Activated CD4-positive, alpha-beta memory T cell treated with anti-CD3 and anti-CD28 coated beads for 36 hours (primary cell): Measurements from ENCODE around the gene ZNF436. TPM values are rescaled to one million over a fixed set of nuclear protein-coding genes. Genes with fewer than 3 reads are reported as not detected.

Experiments used
- CTCF ChIA-PET: fragments of 350-600 bp; sonication (Branson Sonifier 250); formaldehyde crosslinking; loops from one replicate; lab custom pipeline; 2021; ENCODE audit warnings: antibody characterized with exemption, inconsistent platforms; lab: Charles Lee
- POLR2A ChIA-PET: fragments of 350-600 bp; sonication (Branson Sonifier 250); formaldehyde crosslinking; loops from one replicate; lab custom pipeline; 2021; ENCODE audit warnings: antibody characterized with exemption; lab: Charles Lee
- DNase-seq: peaks from one replicate; pipeline ENCODE4 v3.0.0-alpha.2; 2020
- H3K27ac Mint-ChIP-seq: one replicate; pipeline ENCODE4 v1.8.0; 2021; ENCODE audit warnings: mixed read lengths
- H3K27me3 Mint-ChIP-seq: one replicate; pipeline ENCODE4 v1.8.0; 2021; ENCODE audit warnings: mixed read lengths
- H3K36me3 Mint-ChIP-seq: one replicate; pipeline ENCODE4 v1.8.0; 2021; ENCODE audit warnings: mixed read lengths
- H3K4me1 Mint-ChIP-seq: one replicate; pipeline ENCODE4 v1.8.0; 2021; ENCODE audit warnings: low read depth, mixed read lengths
- H3K4me3 Mint-ChIP-seq: one replicate; pipeline ENCODE4 v1.8.0; 2021; ENCODE audit warnings: mild to moderate bottlenecking, mixed read lengths
- H3K9me3 Mint-ChIP-seq: one replicate; pipeline ENCODE4 v1.8.0; 2021; ENCODE audit warnings: mixed read lengths
- intact Hi-C: fragments of 100-400 bp; cut with micrococcal nuclease; formaldehyde crosslinking; loops from one replicate; pipeline ENCODE4 v1.15.1; 2023
- total RNA-seq, 2 experiments: library from RNA; stranded (reverse); gene quantifications; one replicate each; pipeline ENCODE4 v1.2.3, GENCODE V29; 2021

Gene ZNF436
- total RNA-seq = 1 to 10 TPM; 4.6 to 4.8 TPM

DNA sequence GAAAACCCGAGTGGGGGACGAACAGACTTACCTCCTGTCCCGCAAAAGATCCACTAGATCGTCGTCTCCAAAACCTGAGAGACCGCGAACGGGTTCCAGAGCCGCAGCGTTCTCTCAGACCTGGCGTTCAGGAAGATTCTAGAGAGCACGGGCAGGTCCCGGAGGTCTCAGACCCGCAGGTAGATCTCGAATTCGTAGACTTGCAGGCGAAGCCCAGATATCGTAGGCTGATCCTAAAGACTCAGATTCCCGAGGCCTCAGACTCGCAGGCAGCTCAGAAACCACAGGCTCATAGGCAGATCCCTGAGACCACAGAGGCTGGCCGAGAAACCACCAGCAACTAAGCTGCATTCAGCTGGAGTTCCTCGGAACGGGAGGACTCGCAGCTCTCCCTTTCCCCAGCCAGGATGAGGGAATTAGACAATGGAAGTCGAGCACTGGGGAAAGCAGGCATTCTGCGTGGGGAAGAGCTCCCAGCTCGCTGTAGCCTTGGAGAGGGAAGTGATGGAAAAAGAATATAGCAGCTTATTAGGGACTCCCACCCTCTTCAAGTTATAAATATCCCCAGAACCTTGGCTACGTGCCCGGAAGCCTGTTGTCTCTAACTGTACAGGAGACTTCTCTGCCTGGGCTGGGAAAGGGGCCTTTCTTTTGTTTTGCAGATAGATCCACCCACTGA is at the start of gene ZNF436:
TSS of gene ZNF436 (minus strand) at position 502 of the 679 bp plus-strand sequence. CDS start 1,831 bp downstream, outside the sequence.
- peak within 1 kb of the TSS; percentile 93 for H3K4me3 Mint-ChIP-seq
- H3K9me3 Mint-ChIP-seq = peaks cover 4% of the 10 kb centered on the region
- CTCF ChIA-PET = no interaction called here
- DNase-seq = peak; percentile 45
- H3K4me1 Mint-ChIP-seq = peaks cover 30% of the 10 kb centered on the region
- no peaks in the 10 kb centered on the region for H3K27me3 Mint-ChIP-seq
- intact Hi-C loops = loop anchor here (2.0 kb wide), 1 partner anchor 189 kb away; the partner anchor contains the start of gene ID3
- H3K36me3 Mint-ChIP-seq = peaks cover 22% of the 10 kb centered on the region
- POLR2A ChIA-PET = interaction anchor here (1.0 to 5.5 kb wide), 2 partner anchors 12 to 24 kb away, joined by 3 to 65 read pairs; partner anchors contain the start of gene HNRNPR
- peak within 1 kb of the TSS; percentile 98 for H3K27ac Mint-ChIP-seq

DNA sequence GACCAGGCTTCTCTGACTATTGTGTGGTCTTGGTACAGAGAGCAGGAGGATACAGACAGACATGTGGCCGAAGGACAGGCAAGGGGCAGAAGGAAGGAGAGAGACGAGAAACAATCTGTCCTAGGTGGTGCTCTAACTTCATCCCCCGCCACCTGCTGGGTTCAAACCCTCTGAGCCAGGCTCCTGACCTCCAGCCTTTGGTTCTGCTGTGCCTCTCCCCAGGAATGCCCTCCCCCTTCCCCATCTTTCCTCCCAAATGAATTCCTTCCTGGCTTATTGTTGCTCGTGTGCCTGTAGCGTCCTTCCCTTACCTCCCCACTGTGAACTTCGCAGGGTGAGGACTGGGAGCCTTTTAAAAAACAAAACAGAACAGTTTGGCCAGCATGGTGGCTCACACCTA is 49.5 kb upstream of the ZNF436 start:
- Mint-ChIP-seq H3K9me3 (no peaks in the 10 kb centered on the region), H3K36me3 (no peaks in the 10 kb centered on the region), H3K4me3 (no peak overlapping the region), H3K4me1 (peaks cover 22% of the 10 kb centered on the region), H3K27ac (no peak overlapping the region), H3K27me3 (peaks cover 3% of the 10 kb centered on the region)
- intact Hi-C loops = no loop called here
- DNase-seq = no peak
- POLR2A ChIA-PET = no interaction called here
- CTCF ChIA-PET = no interaction called here

DNA sequence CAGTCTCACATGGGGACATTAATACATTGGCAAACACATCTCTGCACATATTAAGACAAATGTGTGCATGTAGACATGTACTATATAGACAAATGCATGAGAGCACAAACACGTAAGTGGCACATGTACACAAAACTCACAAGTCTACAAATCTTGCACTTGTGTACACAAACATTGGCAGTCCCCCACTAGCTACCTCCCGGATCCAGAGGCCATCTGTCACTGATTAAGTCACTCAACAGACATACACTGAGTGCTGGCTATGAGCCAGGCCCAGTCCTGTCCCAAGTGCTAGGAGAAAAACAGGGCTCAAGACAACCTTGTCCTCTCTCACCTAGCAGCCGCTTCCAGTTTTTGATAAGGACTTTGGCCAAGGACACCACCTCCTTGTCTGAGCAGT is 47.9 kb upstream of the ZNF436 start:
- intact Hi-C loops = no loop called here
- CTCF ChIA-PET = interaction anchor here (0.9 to 1.9 kb wide), 2 partner anchors 14 to 217 kb away, joined by 3 to 7 read pairs; no protein-coding TSS in a partner anchor
- Mint-ChIP-seq H3K9me3 (no peaks in the 10 kb centered on the region), H3K4me3 (no peak overlapping the region), H3K27me3 (no peaks in the 10 kb centered on the region), H3K36me3 (no peaks in the 10 kb centered on the region), H3K27ac (no peak overlapping the region), H3K4me1 (peaks cover 8% of the 10 kb centered on the region)
- POLR2A ChIA-PET = no interaction called here
- no peak for DNase-seq

DNA sequence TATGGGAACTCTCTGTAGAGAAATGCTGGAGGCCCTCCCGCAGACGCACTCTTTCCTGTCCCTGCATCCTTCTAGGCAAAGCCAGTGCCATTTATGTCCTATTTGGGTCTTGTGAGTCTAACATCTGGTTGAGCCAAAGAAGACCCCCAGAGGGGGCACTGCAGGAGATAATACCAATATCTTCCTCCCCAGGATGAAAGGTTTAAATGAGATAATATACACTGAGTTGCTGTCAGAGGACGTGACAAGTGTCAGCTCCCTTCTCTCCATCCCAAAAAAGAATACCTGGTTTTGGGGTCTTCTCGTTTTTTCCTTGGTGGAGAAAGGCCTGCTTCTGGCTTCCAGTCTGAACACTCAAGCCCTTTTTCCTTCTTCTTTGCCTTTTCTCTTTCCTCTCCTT is 47.3 kb upstream of the ZNF436 start:
- intact Hi-C loops = no loop called here
- Mint-ChIP-seq H3K9me3 (no peaks in the 10 kb centered on the region), H3K27me3 (no peaks in the 10 kb centered on the region), H3K27ac (no peak overlapping the region), H3K36me3 (no peaks in the 10 kb centered on the region), H3K4me3 (no peak overlapping the region), H3K4me1 (peaks cover 2% of the 10 kb centered on the region)
- DNase-seq = no peak
- CTCF ChIA-PET = interaction anchor here (1.9 kb wide), 1 partner anchor 13 kb away, joined by 7 read pairs; no protein-coding TSS in a partner anchor
- POLR2A ChIA-PET = no interaction called here

DNA sequence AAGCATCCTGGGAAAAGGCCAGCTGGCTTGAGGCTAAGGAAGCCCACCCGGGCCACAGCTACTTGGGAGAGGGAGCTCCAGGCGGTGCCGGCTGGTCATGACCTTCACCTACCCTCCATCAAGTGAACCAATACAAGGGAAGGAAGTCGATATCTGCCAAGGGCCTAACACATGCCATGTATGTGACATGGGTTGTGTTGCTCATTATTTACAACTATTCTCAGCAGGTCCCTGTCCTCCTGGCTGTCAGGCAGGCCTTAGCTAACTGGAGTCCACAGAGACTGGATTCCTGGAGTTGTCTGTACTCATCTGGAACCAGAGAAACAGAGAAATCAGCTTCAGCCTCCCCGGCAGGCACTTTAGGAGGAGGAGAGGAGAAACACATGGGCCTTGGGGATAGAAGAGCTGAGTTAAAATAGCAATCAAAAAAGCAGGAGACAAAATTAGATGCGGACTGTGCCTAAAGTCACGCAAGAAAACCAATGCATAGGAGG is 39.2 kb upstream of the ZNF436 start:
- POLR2A ChIA-PET = no interaction called here
- H3K4me1 Mint-ChIP-seq = peaks cover 5% of the 10 kb centered on the region

DNA sequence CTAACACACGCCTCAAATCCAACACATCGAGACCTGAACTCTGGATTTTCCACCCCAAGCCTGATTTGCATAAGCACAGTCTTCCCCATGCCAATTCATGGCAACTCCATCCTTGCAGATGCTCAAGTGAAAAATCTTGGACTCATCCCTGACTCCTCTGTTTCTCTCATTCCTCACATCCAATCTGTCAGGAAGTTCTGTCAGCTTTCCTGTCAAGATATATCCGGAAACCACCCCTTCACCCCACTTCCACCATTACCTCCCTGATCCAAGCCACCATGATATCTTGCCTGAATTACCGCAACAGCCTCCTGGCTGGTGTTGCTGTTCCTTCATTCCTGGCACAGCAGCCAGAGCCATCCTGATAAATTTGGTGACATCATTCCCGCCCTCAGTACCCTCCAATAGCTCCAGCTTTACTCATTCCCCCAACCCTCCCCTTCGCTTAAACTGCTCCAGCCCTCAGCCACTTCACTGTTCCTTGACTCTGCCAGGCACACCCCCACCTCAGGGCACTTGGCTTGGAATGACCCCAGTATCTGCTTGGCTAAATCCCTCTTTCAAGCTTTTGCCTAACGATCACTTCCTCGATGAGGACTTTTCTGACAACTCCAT is 37.5 kb upstream of the ZNF436 start:
- H3K4me3 Mint-ChIP-seq = no peak overlapping the region
- H3K27me3 Mint-ChIP-seq = no peaks in the 10 kb centered on the region
- H3K36me3 Mint-ChIP-seq = no peaks in the 10 kb centered on the region
- intact Hi-C loops = no loop called here
- H3K9me3 Mint-ChIP-seq = no peaks in the 10 kb centered on the region
- ChIA-PET CTCF (no interaction called here), POLR2A (no interaction called here)
- no peak overlapping the region for H3K27ac Mint-ChIP-seq
- peaks cover 9% of the 10 kb centered on the region for H3K4me1 Mint-ChIP-seq
- no peak for DNase-seq

More for the DNA sequence above, 39.2 kb upstream of the ZNF436 start:
- DNase-seq = no peak
- intact Hi-C loops = no loop called here
- H3K27me3 Mint-ChIP-seq = no peaks in the 10 kb centered on the region
- CTCF ChIA-PET = interaction anchor here (0.9 kb wide), 1 partner anchor 131 kb away, joined by 3 read pairs; no protein-coding TSS in a partner anchor
- H3K9me3 Mint-ChIP-seq = no peaks in the 10 kb centered on the region
- no peak overlapping the region for H3K27ac Mint-ChIP-seq
- no peak overlapping the region for H3K4me3 Mint-ChIP-seq
- H3K36me3 Mint-ChIP-seq = no peaks in the 10 kb centered on the region

DNA sequence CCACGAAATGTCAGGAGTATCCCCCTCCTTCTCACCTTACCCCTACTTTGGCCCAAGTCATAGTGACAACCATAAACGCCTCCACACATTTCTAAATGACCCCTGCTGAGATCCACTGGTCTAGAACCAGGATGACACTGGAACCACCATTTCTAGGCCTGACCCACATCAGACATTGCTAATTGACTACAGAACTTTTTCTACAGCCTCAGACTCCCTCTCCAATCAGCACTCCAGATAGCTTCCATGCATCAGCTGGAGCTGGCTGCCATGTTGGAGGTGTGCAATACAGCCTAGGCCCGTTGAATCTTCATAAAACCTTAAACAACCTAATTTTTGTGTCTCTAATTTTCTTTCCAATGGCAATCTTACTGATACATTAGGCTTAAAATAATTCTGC is 36.3 kb upstream of the ZNF436 start:
- Mint-ChIP-seq H3K4me3 (no peak overlapping the region), H3K36me3 (no peaks in the 10 kb centered on the region), H3K9me3 (no peaks in the 10 kb centered on the region), H3K27ac (no peak overlapping the region), H3K27me3 (no peaks in the 10 kb centered on the region), H3K4me1 (peaks cover 9% of the 10 kb centered on the region)
- no peak for DNase-seq
- ChIA-PET CTCF (interaction anchor here (0.6 kb wide), 1 partner anchor 146 kb away, joined by 3 read pairs; no protein-coding TSS in a partner anchor), POLR2A (no interaction called here)
- intact Hi-C loops = no loop called here

DNA sequence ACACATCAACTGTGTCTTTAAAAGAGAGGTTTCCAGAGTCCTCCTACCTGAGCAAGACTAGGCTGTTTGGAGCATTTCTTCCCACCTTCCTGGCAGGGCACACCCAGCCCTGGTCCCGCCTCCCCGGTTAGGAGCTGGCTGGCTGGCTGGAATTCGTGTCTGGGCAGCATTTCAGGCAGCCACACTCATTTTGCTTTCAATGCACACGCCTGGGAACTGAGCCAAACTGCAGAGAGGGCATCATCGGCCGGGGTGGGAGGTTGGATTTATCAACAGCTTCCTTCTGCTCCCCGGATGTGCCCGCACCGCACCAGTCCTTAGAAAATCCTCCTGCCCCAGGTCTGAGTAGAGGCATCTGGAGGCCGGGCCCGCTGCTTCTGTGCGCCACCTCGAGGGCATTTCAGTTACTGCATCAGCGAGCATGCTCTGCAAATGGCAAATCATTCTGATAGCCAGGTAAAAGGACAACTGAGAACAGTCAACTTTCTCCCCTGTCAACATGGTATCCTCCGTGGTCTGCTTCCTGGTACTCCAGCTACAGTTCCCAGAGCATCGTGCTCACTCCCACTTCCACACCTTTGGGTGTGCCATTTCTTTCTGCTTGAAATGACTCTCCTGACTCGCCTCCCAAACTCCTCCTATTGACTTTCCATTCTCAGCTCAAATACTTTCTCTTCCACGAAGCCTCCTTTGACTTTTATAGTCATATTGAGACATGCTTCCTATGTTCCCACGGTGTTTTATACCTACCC is 34.3 kb upstream of the ZNF436 start:
- Mint-ChIP-seq H3K36me3 (no peaks in the 10 kb centered on the region), H3K4me1 (peaks cover 9% of the 10 kb centered on the region), H3K27ac (no peak overlapping the region), H3K9me3 (no peaks in the 10 kb centered on the region), H3K4me3 (no peak overlapping the region), H3K27me3 (no peaks in the 10 kb centered on the region)
- ChIA-PET POLR2A (interaction anchor here (0.5 kb wide), 2 partner anchors 37 to 241 kb away, joined by 3 read pairs; no protein-coding TSS in a partner anchor), CTCF (interaction anchor here (0.6 to 2.4 kb wide), 30 partner anchors 8 to 310 kb away, joined by 3 to 13 read pairs (median 4); partner anchors contain the start of genes ASAP3 and HNRNPR)
- peak; percentile 93 for DNase-seq
- intact Hi-C loops = loop anchor here (1.0 kb wide), 2 partner anchors 36 to 61 kb away; no protein-coding TSS in a partner anchor

DNA sequence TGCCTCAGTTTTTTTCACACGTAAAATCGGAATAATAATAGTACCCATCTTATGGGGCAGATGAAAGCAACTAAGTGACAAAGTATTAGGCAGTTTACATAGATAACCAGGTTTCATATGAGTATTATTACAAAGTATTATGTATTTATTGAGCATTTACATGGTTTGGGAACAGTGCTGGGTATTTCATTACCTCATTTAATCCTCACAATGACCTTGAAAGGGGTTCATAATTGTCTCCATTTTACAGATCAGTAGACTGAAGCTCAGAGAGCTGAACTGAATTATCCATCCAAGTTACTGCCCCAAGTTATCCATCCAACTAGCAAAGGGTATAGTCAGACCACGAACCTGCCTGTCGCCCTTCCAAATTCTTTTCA is 33.7 kb upstream of the ZNF436 start:
- POLR2A ChIA-PET = interaction anchor here (0.5 kb wide), 1 partner anchor 37 kb away, joined by 3 read pairs; no protein-coding TSS in a partner anchor
- H3K27me3 Mint-ChIP-seq = no peaks in the 10 kb centered on the region
- DNase-seq = no peak
- no peak overlapping the region for H3K27ac Mint-ChIP-seq
- peaks cover 9% of the 10 kb centered on the region for H3K4me1 Mint-ChIP-seq
- H3K4me3 Mint-ChIP-seq = no peak overlapping the region
- CTCF ChIA-PET = interaction anchor here (0.6 to 2.4 kb wide), 25 partner anchors 9 to 310 kb away, joined by 3 to 13 read pairs (median 5); partner anchors contain the start of gene HNRNPR
- intact Hi-C loops = no loop called here
- no peaks in the 10 kb centered on the region for H3K9me3 Mint-ChIP-seq
- no peaks in the 10 kb centered on the region for H3K36me3 Mint-ChIP-seq

DNA sequence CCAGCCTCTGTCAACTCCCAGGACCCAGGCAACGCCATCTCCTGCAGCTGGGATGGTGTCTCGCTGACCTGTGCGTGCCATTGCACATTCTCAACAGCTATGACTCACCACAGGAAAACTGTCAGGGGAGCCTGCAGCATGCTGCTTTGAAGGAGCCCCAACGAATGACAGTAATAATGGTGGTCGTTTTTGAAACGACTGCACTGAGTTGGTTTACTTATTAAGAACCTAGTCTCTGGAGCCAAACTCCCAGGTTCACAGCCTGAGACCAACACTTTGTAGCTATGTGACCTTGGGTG is 33.4 kb upstream of the ZNF436 start:
- H3K9me3 Mint-ChIP-seq = no peaks in the 10 kb centered on the region
- POLR2A ChIA-PET = no interaction called here
- DNase-seq = no peak
- CTCF ChIA-PET = interaction anchor here (0.9 to 2.4 kb wide), 17 partner anchors 9 to 262 kb away, joined by 3 to 11 read pairs (median 4); partner anchors contain the start of gene HNRNPR
- H3K4me1 Mint-ChIP-seq = peaks cover 9% of the 10 kb centered on the region
- H3K27me3 Mint-ChIP-seq = no peaks in the 10 kb centered on the region
- no peak overlapping the region for H3K4me3 Mint-ChIP-seq
- intact Hi-C loops = no loop called here
- H3K36me3 Mint-ChIP-seq = no peaks in the 10 kb centered on the region
- H3K27ac Mint-ChIP-seq = no peak overlapping the region

DNA sequence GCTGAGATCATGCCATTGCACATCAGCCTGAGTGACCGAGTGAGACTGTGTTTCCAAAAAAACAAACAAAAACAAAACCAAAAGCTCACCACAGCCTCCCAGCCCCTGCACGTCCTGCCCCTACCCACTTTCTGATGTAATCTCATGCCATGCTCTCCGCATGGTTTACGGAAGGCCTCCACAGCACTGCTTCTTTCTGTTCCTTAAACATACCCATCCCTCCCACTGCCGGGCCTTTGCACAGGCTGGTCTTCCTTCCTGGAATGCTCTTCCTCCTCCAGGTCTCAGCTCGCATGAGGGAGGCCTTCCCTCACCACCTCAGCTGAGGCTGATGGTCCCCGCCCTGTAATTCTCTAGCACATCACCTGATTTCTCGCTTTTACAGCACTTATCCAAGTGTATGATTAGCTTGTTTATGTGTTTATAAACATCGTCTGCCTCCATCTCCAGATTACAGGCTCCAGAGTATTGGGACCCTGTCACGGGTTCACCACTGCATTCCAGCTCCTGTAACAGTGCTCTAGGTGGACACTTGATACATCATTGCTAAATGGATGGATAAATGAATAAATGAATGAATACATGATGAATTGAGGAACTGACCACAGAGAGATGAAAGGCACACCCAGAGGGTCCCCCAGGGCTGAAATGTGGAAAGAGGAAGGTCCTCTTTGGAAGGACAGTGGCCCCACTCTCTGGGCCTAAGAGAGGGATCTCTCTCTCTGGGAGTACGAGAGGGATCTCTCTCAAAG is 32.8 kb upstream of the ZNF436 start:
- no peaks in the 10 kb centered on the region for H3K36me3 Mint-ChIP-seq
- H3K27me3 Mint-ChIP-seq = no peaks in the 10 kb centered on the region
- CTCF ChIA-PET = interaction anchor here (0.6 to 2.4 kb wide), 10 partner anchors 8 to 218 kb away, joined by 3 to 11 read pairs (median 3); no protein-coding TSS in a partner anchor
- intact Hi-C loops = no loop called here
- no peaks in the 10 kb centered on the region for H3K9me3 Mint-ChIP-seq
- POLR2A ChIA-PET = interaction anchor here (0.6 to 1.6 kb wide), 2 partner anchors 82 to 144 kb away, joined by 3 read pairs; partner anchors contain the start of gene ASAP3
- no peak overlapping the region for H3K27ac Mint-ChIP-seq
- H3K4me3 Mint-ChIP-seq = no peak overlapping the region
- peaks cover 9% of the 10 kb centered on the region for H3K4me1 Mint-ChIP-seq
- DNase-seq = no peak
